Measurements from ENCODE around the gene PLA2G2C. TPM values are rescaled to one million over a fixed set of nuclear protein-coding genes. Genes with fewer than 3 reads are reported as not detected.

The PLA2G2C gene
- total RNA-seq, 4 donors from 2014 or later, result not detected

DNA sequence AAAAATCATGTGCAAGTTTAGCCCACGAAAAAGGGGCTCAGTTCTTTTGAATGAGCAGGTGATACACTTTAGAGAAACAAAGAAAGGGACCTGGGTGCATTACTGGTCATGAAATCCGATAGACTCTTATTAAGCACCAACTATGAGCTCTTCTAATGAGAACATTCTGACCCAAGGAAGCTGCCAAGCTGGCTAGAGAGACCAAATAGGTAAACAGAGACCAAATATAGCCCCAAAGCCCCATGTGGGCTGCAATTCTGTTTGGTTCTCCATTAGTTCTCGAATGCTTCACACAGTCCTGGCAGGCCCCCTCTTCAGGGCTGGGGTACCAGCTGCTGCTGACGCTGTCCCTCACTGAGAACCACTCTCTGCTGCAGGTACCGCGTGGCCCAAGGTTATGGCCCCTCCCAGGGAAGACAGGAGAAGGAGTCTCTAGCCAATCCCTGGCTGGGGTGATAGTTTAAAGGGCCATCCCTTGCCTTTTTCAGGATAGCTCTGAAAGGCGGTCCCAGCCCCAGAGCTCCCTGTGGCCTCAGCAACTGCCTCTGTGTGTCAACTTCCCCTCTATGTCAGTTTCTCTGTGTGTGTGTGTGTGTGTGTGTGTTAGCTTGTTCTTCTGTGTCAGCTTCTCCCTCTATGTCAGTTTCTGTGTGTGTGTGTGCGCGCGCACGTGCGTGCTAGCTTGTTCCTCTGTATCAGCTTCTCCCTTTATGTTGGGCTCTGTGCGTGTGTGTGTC, 7.5 kb downstream of the PLA2G2C start:
- Histone ChIP-seq H3K27ac (peak overlapping the region in 1 of 4 donors; percentile 74), H3K4me1 (peaks cover 14 to 15% of the 10 kb centered on the region in 2 donors), H3K27me3 (no peaks in the 10 kb centered on the region), H3K9me3 (no peaks in the 10 kb centered on the region), H3K4me3 (no peak overlapping the region), H3K36me3 (no peaks in the 10 kb centered on the region)
- ATAC-seq (peak in 1 of 2 donors; percentile 86), DNase-seq (peak in 1 of 2 donors; percentile 20)
- in situ Hi-C loops (cut with MboI; ENCODE audit: low sequenced_read_pairs in 4 of 4), result no loop called here
- TF ChIP-seq POLR2A (IDR thresholded peaks at IDR 0.05), result no peak
- TF ChIP-seq, protein P1, sequence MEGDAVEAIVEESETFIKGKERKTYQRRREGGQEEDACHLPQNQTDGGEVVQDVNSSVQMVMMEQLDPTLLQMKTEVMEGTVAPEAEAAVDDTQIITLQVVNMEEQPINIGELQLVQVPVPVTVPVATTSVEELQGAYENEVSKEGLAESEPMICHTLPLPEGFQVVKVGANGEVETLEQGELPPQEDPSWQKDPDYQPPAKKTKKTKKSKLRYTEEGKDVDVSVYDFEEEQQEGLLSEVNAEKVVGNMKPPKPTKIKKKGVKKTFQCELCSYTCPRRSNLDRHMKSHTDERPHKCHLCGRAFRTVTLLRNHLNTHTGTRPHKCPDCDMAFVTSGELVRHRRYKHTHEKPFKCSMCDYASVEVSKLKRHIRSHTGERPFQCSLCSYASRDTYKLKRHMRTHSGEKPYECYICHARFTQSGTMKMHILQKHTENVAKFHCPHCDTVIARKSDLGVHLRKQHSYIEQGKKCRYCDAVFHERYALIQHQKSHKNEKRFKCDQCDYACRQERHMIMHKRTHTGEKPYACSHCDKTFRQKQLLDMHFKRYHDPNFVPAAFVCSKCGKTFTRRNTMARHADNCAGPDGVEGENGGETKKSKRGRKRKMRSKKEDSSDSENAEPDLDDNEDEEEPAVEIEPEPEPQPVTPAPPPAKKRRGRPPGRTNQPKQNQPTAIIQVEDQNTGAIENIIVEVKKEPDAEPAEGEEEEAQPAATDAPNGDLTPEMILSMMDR (IDR thresholded peaks at IDR 0.05 in 4 of 5, conservative IDR thresholded peaks at IDR 0.05 in 1 of 5), result no peak
- intact Hi-C loops (cut with DNase I; ENCODE audit: low total_unique reads), result no loop called here

DNA sequence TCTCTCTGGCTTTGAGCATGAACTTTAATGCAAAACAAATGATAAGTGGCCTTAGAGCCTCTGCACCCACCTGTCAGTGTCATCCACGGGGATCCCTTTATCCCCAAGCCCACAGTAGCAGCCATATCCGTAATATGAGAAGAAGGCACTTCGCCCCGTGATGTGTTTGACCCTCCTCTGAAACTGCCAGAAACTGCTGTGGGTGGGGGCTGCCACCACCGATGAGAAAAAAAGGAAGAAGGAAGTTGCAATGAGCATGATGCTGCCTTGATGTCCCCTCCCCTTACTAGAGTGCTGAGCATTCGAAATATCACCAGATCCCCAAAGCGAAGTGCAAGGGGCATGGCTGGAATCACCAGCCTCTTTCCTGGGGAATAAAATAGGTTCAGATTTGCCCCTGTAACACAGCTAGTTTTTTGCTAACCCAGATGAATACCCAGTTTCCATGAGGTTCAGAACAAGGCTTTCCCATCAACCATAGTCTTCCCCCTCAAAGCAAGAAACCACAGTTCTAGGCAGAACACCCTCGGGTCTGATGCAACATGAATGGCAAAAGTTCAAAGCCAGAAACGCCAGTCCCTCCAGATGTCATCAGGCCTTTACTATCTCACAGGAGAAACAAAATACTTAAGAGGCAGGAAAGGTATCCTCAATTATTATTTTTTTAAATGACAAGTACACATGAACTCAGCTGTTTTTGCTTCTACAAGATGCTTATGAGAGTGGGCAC, 11.2 kb downstream of the PLA2G2C start:
- Histone ChIP-seq H3K4me1 (peaks cover 14 to 15% of the 10 kb centered on the region in 2 donors), H3K27me3 (no peaks in the 10 kb centered on the region), H3K4me3 (no peak overlapping the region), H3K36me3 (no peaks in the 10 kb centered on the region), H3K27ac (no peak overlapping the region), H3K9me3 (no peaks in the 10 kb centered on the region)
- in situ Hi-C loops (cut with MboI; ENCODE audit: low sequenced_read_pairs in 4 of 4), result no loop called here
- DNase-seq (no peak), ATAC-seq (no peak)
- intact Hi-C loops (cut with DNase I; ENCODE audit: low total_unique reads), result no loop called here
- TF ChIP-seq, protein P1 (IDR thresholded peaks at IDR 0.05 in 4 of 5, conservative IDR thresholded peaks at IDR 0.05 in 1 of 5), result no peak
- TF ChIP-seq POLR2A (IDR thresholded peaks at IDR 0.05), result no peak

DNA sequence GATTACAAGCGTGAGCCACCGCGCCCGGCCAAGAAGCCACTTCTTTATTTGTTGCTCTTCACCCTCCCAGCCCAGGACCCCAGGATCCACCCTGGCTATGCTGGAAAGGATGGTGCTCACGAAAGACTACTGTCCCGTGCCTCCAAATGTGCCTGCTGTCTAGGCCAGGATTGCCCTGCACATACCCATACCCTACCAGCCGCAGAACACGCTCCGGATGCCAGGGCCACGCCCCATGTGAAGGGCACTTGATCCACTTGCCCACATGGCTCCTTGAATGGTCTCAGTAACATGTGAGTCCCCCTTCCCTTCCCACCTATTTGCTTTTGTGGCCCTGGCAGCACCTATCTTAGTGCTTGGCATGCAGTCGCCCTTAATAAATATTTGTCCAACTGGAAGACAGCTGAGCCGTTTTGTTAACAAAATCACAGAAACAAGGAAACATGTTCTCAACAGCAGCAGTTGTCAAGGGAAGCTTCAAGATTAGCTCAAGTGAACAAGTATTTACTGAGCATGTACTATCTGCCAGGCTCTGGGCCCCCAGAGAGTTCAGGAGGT, 14.2 kb downstream of the PLA2G2C start:
- in situ Hi-C loops (cut with MboI; ENCODE audit: low sequenced_read_pairs in 4 of 4) (no loop called here), intact Hi-C loops (cut with DNase I; ENCODE audit: low total_unique reads) (no loop called here)
- Histone ChIP-seq H3K9me3 (no peaks in the 10 kb centered on the region), H3K27ac (no peak overlapping the region), H3K4me1 (no peaks in the 10 kb centered on the region), H3K36me3 (no peaks in the 10 kb centered on the region), H3K4me3 (no peak overlapping the region), H3K27me3 (peaks cover 0 to 4% (median 0%) of the 10 kb centered on the region in 3 donors)
- ATAC-seq (no peak), DNase-seq (no peak)
- TF ChIP-seq, protein P1 (IDR thresholded peaks at IDR 0.05 in 4 of 5, conservative IDR thresholded peaks at IDR 0.05 in 1 of 5), result no peak
- TF ChIP-seq POLR2A (IDR thresholded peaks at IDR 0.05), result no peak

DNA sequence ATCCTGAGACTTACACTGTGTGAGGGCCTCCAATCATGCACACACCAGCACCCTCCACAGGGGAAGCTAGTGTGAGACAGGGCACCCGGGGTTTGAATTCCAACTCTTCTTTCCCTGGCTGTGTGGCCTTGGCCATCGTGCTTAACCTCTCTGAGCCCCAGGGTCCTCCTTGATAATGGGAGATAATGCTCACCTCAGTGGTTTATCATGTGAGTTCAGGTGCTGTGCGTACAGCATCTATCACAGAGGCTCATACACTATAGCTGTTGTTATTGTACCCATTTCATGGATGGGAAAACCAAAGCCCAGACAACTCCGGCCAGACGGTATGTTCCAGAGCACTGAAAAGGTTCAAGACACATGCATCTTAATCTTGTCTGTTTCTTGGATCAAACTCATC, 16.4 kb downstream of the PLA2G2C start:
- H3K27me3 ChIP-seq, result peaks cover 0 to 4% (median 0%) of the 10 kb centered on the region in 3 donors
- ATAC-seq, result no peak
- H3K27ac ChIP-seq, result no peak overlapping the region
- intact Hi-C loops (cut with DNase I; ENCODE audit: low total_unique reads), result no loop called here
- TF ChIP-seq, protein P1 (IDR thresholded peaks at IDR 0.05 in 4 of 5, conservative IDR thresholded peaks at IDR 0.05 in 1 of 5), result no peak
- TF ChIP-seq POLR2A (IDR thresholded peaks at IDR 0.05), result no peak
- in situ Hi-C loops (cut with MboI; ENCODE audit: low sequenced_read_pairs in 4 of 4), result no loop called here
- H3K4me1 ChIP-seq, result peaks cover 0 to 1% of the 10 kb centered on the region in 2 donors
- H3K36me3 ChIP-seq, result no peaks in the 10 kb centered on the region
- no peak overlapping the region for H3K4me3 ChIP-seq
- H3K9me3 ChIP-seq, result no peaks in the 10 kb centered on the region
- DNase-seq, result no peak

Data from gastrocnemius medialis (tissue), 4 donors.